Stomach smooth muscle (tissue), 2 donors: Measurements from ENCODE around the gene EPHA1.

ENCODE experiments used
- H3K27ac ChIP-seq: one replicate; pipeline ENCODE4 v1.7.0; 2013; ENCODE audit warnings: mild to moderate bottlenecking, low read length, inconsistent platforms
- H3K27me3 ChIP-seq, 2 donors: one replicate each; pipeline ENCODE4 v1.7.0; 2013; ENCODE audit warnings: low read length in 2 of 2; ENCODE audit not compliant: insufficient read depth in 2 of 2, control insufficient read depth in 1 of 2
- H3K36me3 ChIP-seq, 2 donors: one replicate each; pipeline ENCODE4 v1.7.0; 2013; ENCODE audit warnings: low read length in 2 of 2; ENCODE audit not compliant: control insufficient read depth in 2 of 2, insufficient read depth in 2 of 2
- H3K4me1 ChIP-seq: one replicate; pipeline ENCODE4 v1.7.0; 2013; ENCODE audit warnings: low read length; ENCODE audit not compliant: control insufficient read depth, insufficient read depth
- H3K4me3 ChIP-seq, 2 donors: one replicate each; pipeline ENCODE4 v1.7.0; 2013; ENCODE audit warnings: low read length in 2 of 2
- H3K9ac ChIP-seq, 2 donors: one replicate each; pipeline ENCODE4 v1.7.0; 2013; ENCODE audit warnings: low read length in 2 of 2, mild to moderate bottlenecking in 1 of 2
- H3K9me3 ChIP-seq, 2 donors: one replicate each; pipeline ENCODE4 v1.7.0; 2013; ENCODE audit warnings: low read length in 2 of 2; ENCODE audit not compliant: control insufficient read depth in 2 of 2
- donor health status: healthy.
- donor health status: Pancreatic carcinoma.

Gene EPHA1

DNA sequence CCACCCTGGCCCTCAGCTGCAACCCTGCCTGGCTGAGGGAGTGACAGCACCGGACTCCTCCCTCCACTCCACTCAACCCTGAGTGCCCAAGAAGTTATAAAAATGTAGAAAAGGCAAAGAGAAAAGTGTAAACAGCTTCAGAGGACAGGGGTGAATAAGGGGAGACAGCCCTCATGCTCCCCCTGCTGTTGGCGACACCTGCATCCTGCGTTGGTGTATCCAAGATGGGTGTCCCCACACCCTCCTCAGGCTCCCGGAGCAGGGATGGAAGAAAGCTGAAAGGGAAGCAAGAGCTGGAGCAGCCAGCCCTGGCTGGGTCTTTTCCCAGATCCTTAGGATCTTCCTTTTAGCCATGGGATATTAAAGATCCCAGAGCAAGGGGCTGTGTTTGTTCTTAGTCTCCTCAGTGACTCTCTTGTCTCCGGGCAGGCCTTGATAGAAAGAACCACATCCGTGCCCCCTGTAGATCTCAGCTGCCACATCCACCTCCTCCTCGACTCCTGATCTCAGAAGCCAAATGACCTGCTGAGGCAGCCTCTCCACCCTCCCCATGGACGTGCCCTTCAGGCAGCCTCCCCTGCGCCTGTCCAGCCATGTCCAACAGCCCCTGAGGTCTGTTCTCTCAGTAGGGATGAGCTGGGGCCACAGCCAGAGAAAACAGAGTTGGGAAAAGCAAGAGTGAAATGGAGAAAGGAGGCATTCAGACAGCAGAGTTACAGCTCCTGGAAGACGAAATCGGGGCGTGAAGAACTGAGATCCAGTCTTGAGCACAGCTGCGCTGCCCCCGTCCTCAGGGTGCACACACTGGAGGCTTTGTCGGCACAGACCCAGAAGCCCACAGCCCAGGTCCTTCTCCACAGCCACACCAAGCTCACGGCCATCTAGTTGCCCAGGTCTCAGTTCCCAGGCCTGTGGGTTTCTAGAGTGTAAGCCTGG, 52.9 kb downstream of the EPHA1 start:
- H3K27ac ChIP-seq: no peak overlapping the region

GRCh38 chr7:143354965-143355364, 53.7 kb downstream of the EPHA1 start:
- Histone ChIP-seq H3K36me3 (no peaks in the 10 kb centered on the region), H3K27ac (no peak overlapping the region), H3K9ac (no peak overlapping the region), H3K9me3 (no peaks in the 10 kb centered on the region), H3K4me3 (no peak overlapping the region), H3K27me3 (peaks cover 6 to 8% of the 10 kb centered on the region in 2 donors), H3K4me1 (no peaks in the 10 kb centered on the region)

More for the DNA sequence above, 52.9 kb downstream of the EPHA1 start:
- Histone ChIP-seq H3K36me3 (no peaks in the 10 kb centered on the region), H3K27me3 (peaks cover 6 to 11% of the 10 kb centered on the region in 2 donors), H3K9me3 (no peaks in the 10 kb centered on the region), H3K4me3 (no peak overlapping the region), H3K9ac (no peak overlapping the region), H3K4me1 (no peaks in the 10 kb centered on the region)

DNA sequence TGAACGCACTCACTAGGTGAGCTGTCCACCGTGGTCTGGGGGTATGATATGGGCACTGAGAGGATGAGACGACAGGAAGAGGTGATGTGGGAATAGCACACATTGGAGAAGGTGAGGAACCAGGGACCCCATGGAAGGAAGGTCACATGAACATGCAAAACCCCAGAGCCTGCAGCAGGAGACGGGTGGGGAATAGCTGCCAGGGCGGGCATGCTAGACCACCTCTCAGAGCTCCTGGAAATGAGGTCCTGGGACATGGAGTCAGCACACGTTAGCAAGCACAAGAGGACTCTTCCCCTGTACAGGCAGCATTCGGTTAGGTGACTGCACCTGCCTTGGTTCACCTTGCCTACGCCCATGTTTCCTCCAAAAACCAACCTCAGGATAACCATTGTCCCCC, 54.3 kb downstream of the EPHA1 start:
- no peak overlapping the region for H3K9ac ChIP-seq
- H3K27me3 ChIP-seq: peaks cover 0 to 7% of the 10 kb centered on the region in 2 donors
- no peak overlapping the region for H3K4me3 ChIP-seq
- no peaks in the 10 kb centered on the region for H3K36me3 ChIP-seq
- H3K4me1 ChIP-seq: no peaks in the 10 kb centered on the region
- no peak overlapping the region for H3K27ac ChIP-seq
- no peaks in the 10 kb centered on the region for H3K9me3 ChIP-seq

- no peaks in the 10 kb centered on the region for H3K4me1 ChIP-seq
- H3K9ac ChIP-seq: no peak overlapping the region
- no peaks in the 10 kb centered on the region for H3K9me3 ChIP-seq
- H3K27me3 ChIP-seq: peaks cover 0 to 5% of the 10 kb centered on the region in 2 donors
- H3K27ac ChIP-seq: no peak overlapping the region
- no peak overlapping the region for H3K4me3 ChIP-seq
- no peaks in the 10 kb centered on the region for H3K36me3 ChIP-seq
These were observed 56.1 kb downstream of the EPHA1 start for GRCh38 chr7:143352531-143353002.

DNA sequence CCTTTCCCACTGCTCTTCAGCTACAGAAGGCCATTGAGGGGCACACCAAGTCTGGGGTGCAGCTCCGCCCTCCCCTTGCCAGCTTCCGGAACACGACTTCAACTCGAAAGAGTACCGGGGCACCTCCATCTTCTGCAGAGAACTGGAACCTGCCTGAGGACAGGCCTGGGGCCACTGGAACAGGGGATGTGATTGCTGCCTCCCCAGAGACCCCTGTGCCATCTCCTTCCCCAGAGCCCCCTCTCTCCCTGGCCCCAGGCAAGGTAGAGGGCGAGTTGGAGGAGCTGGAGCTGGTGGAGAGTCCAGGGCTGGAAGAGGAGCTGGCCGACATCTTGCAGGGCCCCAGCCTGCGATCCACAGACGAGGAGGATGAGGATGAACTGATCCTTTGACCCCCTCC, 57.1 kb downstream of the EPHA1 start:
- Histone ChIP-seq H3K9me3 (no peaks in the 10 kb centered on the region), H3K27me3 (peaks cover under 1 to 5% of the 10 kb centered on the region in 2 donors), H3K4me3 (no peak overlapping the region), H3K4me1 (no peaks in the 10 kb centered on the region), H3K9ac (no peak overlapping the region), H3K36me3 (no peaks in the 10 kb centered on the region), H3K27ac (no peak overlapping the region)

DNA sequence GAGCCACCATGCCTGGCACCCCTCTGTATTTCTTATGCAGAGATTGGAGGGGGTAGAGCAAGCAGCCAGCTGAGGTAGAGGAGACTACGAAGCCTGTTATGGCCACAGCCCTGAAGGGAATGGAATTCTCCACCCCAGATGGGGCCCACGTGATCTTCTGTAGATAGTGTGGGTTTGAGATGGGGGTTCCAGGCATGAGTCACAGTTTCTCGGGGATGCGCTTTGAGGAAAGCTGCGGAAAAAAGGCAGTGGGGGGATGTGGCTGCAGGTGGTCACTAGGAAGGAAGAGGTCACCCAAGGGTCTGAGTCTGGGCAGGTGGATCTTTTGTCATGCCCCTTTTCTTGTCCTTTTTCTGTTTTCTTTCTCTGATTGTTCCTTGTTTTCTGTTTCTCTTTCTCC, 57.6 kb downstream of the EPHA1 start:
- Histone ChIP-seq H3K9ac (no peak overlapping the region), H3K4me1 (no peaks in the 10 kb centered on the region), H3K27ac (no peak overlapping the region), H3K9me3 (no peaks in the 10 kb centered on the region), H3K27me3 (peaks cover 4 to 6% of the 10 kb centered on the region in 2 donors), H3K36me3 (no peaks in the 10 kb centered on the region), H3K4me3 (no peak overlapping the region)

- H3K9me3 ChIP-seq: no peaks in the 10 kb centered on the region
- H3K36me3 ChIP-seq: no peaks in the 10 kb centered on the region
- H3K27me3 ChIP-seq: peaks cover 9 to 15% of the 10 kb centered on the region in 2 donors
These were observed 60.7 kb downstream of the EPHA1 start for GRCh38 chr7:143347950-143348349.

DNA sequence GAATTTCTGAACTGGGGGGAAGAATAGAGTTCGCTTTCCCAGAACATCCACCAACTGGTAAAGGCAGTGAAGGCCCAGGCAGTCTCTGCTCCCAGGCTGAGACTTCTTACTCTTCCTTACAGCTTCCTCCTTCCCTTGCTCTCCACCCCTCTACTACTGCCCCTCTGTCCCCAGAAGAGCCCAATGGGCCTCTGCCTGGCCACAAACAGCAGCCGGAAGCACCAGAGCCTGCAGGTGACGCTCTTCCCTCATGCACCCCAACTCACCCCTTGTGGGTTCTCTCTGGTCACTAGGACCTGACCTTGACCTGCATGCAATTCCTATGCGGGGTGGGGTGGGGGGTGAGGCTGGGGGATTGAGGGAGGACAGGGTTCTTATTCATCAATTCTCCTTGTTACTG, 62.6 kb downstream of the EPHA1 start:
- no peak overlapping the region for H3K4me3 ChIP-seq
- H3K36me3 ChIP-seq: no peaks in the 10 kb centered on the region
- H3K9ac ChIP-seq: no peak overlapping the region
- H3K27me3 ChIP-seq: peaks cover 12 to 15% of the 10 kb centered on the region in 2 donors
- H3K9me3 ChIP-seq: no peaks in the 10 kb centered on the region
- H3K27ac ChIP-seq: no peak overlapping the region
- H3K4me1 ChIP-seq: peaks cover 4% of the 10 kb centered on the region

More at GRCh38 chr7:143347950-143348349, 60.7 kb downstream of the EPHA1 start:
- H3K4me3 ChIP-seq: no peak overlapping the region
- H3K4me1 ChIP-seq: peaks cover 4% of the 10 kb centered on the region
- H3K9ac ChIP-seq: no peak overlapping the region
- no peak overlapping the region for H3K27ac ChIP-seq

DNA sequence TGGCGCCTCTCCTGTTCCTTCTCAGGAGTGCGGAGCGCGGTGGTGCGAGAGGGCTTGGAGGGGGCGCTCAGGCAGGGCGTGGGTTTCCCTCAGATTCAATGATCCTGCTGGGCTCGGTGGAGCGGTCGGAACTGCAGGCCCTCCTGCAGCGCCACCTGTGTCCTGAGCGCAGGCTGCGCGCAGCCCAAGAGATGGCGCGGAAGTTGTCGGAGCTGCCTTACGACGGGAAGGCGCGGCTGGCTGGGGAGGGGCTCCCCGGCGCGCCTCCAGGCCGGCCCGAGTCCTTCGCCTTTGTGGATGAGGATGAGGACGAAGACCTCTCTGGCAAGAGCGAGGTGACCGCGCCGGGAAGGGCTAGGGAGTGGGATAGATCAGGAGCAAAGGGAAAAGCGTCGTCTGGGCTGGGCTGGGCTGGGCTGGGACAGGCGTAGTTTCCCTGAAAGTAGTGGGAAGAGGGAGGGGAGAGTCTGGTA, 63.2 kb downstream of the EPHA1 start:
- no peak overlapping the region for H3K9ac ChIP-seq
- peak overlapping the region in 1 of 2 donors; percentile 22 for H3K4me3 ChIP-seq

GRCh38 chr7:143343596-143343995, 65.1 kb downstream of the EPHA1 start:
- no peaks in the 10 kb centered on the region for H3K36me3 ChIP-seq
- H3K4me3 ChIP-seq: no peak overlapping the region
- H3K27ac ChIP-seq: no peak overlapping the region
- H3K9me3 ChIP-seq: no peaks in the 10 kb centered on the region
- no peak overlapping the region for H3K9ac ChIP-seq
- H3K27me3 ChIP-seq: peaks cover 13 to 19% of the 10 kb centered on the region in 2 donors
- H3K4me1 ChIP-seq: peaks cover 4% of the 10 kb centered on the region

More for the DNA sequence above, 63.2 kb downstream of the EPHA1 start:
- Histone ChIP-seq H3K36me3 (no peaks in the 10 kb centered on the region), H3K9me3 (no peaks in the 10 kb centered on the region), H3K4me1 (peaks cover 4% of the 10 kb centered on the region), H3K27ac (no peak overlapping the region), H3K27me3 (peaks cover 12 to 15% of the 10 kb centered on the region in 2 donors)

- Histone ChIP-seq H3K9ac (no peak overlapping the region), H3K4me3 (no peak overlapping the region), H3K36me3 (no peaks in the 10 kb centered on the region), H3K27me3 (peaks cover 15 to 19% of the 10 kb centered on the region in 2 donors), H3K4me1 (peaks cover 4% of the 10 kb centered on the region), H3K27ac (no peak overlapping the region), H3K9me3 (no peaks in the 10 kb centered on the region)
These were observed 66.8 kb downstream of the EPHA1 start for GRCh38 chr7:143341842-143342241.
